ENCODE measurements around the gene SLC12A8.
A peak's percentile ranks its signal among the peaks of the same experiment; 100 is the strongest.

SLC12A8 gene

GRCh38 chr3:125136966-125137357 is 75.6 kb downstream of the SLC12A8 start:
- no peak for DNase-seq

- DNase-seq, result no peak
Measured at GRCh38 chr3:125136515-125136914, 76.0 kb downstream of the SLC12A8 start.

GRCh38 chr3:125134952-125135351 is 77.6 kb downstream of the SLC12A8 start:
- no peak for DNase-seq

GRCh38 chr3:125132815-125133214 is 79.7 kb downstream of the SLC12A8 start:
- DNase-seq, result no peak

GRCh38 chr3:125129512-125129997 is 83.0 kb downstream of the SLC12A8 start:
- DNase-seq, result peak; percentile 34

- no peak for DNase-seq
Measured at GRCh38 chr3:125128861-125129501, 83.6 kb downstream of the SLC12A8 start.

GRCh38 chr3:125126323-125126722 is 86.2 kb downstream of the SLC12A8 start:
- DNase-seq, result no peak

GRCh38 chr3:125125821-125126245 is 86.7 kb downstream of the SLC12A8 start:
- DNase-seq, result no peak

- DNase-seq, result no peak
Measured at GRCh38 chr3:125123451-125124305, 88.9 kb downstream of the SLC12A8 start.

- DNase-seq, result no peak
Measured at GRCh38 chr3:125121246-125122010, 91.1 kb downstream of the SLC12A8 start.

- DNase-seq, result peak; percentile 17
Measured at GRCh38 chr3:125120379-125121122, 92.0 kb downstream of the SLC12A8 start.

- no peak for DNase-seq
Measured at GRCh38 chr3:125119752-125120378, 92.7 kb downstream of the SLC12A8 start.

GRCh38 chr3:125118600-125118999 is 93.9 kb downstream of the SLC12A8 start:
- no peak for DNase-seq

GRCh38 chr3:125117631-125118191 is 94.8 kb downstream of the SLC12A8 start:
- DNase-seq, result no peak

GRCh38 chr3:125116311-125117080 is 96.1 kb downstream of the SLC12A8 start:
- DNase-seq, result no peak

- DNase-seq, result no peak
Measured at GRCh38 chr3:125115640-125116039, 96.9 kb downstream of the SLC12A8 start.

GRCh38 chr3:125112981-125113380 is 99.6 kb downstream of the SLC12A8 start:
- DNase-seq, result no peak

GRCh38 chr3:125110876-125111480 is 101.6 kb downstream of the SLC12A8 start:
- DNase-seq, result no peak

GRCh38 chr3:125110016-125110875 is 102.3 kb downstream of the SLC12A8 start:
- DNase-seq, result no peak

GRCh38 chr3:125109536-125109925 is 103.0 kb downstream of the SLC12A8 start:
- DNase-seq, result no peak
